ENCODE results near the gene PEAR1. TPM values are rescaled to one million over a fixed set of nuclear protein-coding genes. Genes with fewer than 3 reads are reported as not detected.
A peak's percentile ranks its signal among the peaks of the same experiment; 100 is the strongest.

PEAR1 gene
- total RNA-seq, 1 experiment from 2014 or later = 3.0 TPM

- H3K4me3 Mint-ChIP-seq (ENCODE audit: low read depth, unreplicated experiment) = peak within 1 kb of the TSS; percentile 58
- peaks cover 28% of the 10 kb centered on the region for H3K4me1 Mint-ChIP-seq (ENCODE audit: low read depth, unreplicated experiment)
- H3K27ac Mint-ChIP-seq (ENCODE audit: unreplicated experiment) = no peak within 1 kb of the TSS
- CTCF ChIA-PET = interaction anchor here (0.6 to 3.3 kb wide), 11 partner anchors 14 to 237 kb away, joined by 4 to 49 read pairs (median 8); partner anchors contain the start of genes ISG20L2 and METTL25B
- H3K9me3 Mint-ChIP-seq (ENCODE audit: low read depth, unreplicated experiment) = no peaks in the 10 kb centered on the region
- H3K27me3 Mint-ChIP-seq (ENCODE audit: unreplicated experiment) = peaks cover 96% of the 10 kb centered on the region
- peak; percentile 25 for DNase-seq
- intact Hi-C loops (cut with micrococcal nuclease; ENCODE audit: unreplicated experiment) = loop anchor here (1.0 to 2.0 kb wide), 2 partner anchors 64 to 134 kb away; no protein-coding TSS in a partner anchor
- H3K36me3 Mint-ChIP-seq (ENCODE audit: insufficient read depth, unreplicated experiment) = no peaks in the 10 kb centered on the region
- no peak for TF ChIP-seq CTCF (IDR thresholded peaks at IDR 0.05; ENCODE audit: unreplicated experiment)
- no TSS peak for BruUV-seq (replicated peaks)
Measured at GRCh38 chr1:156860628-156861423, 32.7 kb upstream of the PEAR1 start, which contains the start of gene NTRK1. Gene NTRK1 (plus strand): TSS chr1:156860865. CDS start chr1:156860935, 70 bp downstream.

- peaks cover 28% of the 10 kb centered on the region for H3K4me1 Mint-ChIP-seq (ENCODE audit: low read depth, unreplicated experiment)
- no peak for DNase-seq
- H3K9me3 Mint-ChIP-seq (ENCODE audit: low read depth, unreplicated experiment) = no peaks in the 10 kb centered on the region
- peaks cover 82% of the 10 kb centered on the region for H3K27me3 Mint-ChIP-seq (ENCODE audit: unreplicated experiment)
- H3K27ac Mint-ChIP-seq (ENCODE audit: unreplicated experiment) = no peak overlapping the region
- no peak for TF ChIP-seq CTCF (IDR thresholded peaks at IDR 0.05; ENCODE audit: unreplicated experiment)
- H3K4me3 Mint-ChIP-seq (ENCODE audit: low read depth, unreplicated experiment) = no peak overlapping the region
- intact Hi-C loops (cut with micrococcal nuclease; ENCODE audit: unreplicated experiment) = no loop called here
- no TSS peak for BruUV-seq (replicated peaks)
- CTCF ChIA-PET = interaction anchor here (0.6 to 0.7 kb wide), 2 partner anchors 18 to 167 kb away, joined by 4 to 5 read pairs; no protein-coding TSS in a partner anchor
- no peaks in the 10 kb centered on the region for H3K36me3 Mint-ChIP-seq (ENCODE audit: insufficient read depth, unreplicated experiment)
Measured at GRCh38 chr1:156862584-156862983, 30.9 kb upstream of the PEAR1 start.

GRCh38 chr1:156862997-156863599 is 30.4 kb upstream of the PEAR1 start:
- H3K4me1 Mint-ChIP-seq (ENCODE audit: low read depth, unreplicated experiment) = peaks cover 28% of the 10 kb centered on the region
- BruUV-seq (replicated peaks) = no TSS peak
- CTCF ChIA-PET = interaction anchor here (0.6 to 0.7 kb wide), 2 partner anchors 18 to 168 kb away, joined by 4 to 5 read pairs; no protein-coding TSS in a partner anchor
- H3K27ac Mint-ChIP-seq (ENCODE audit: unreplicated experiment) = no peak overlapping the region
- intact Hi-C loops (cut with micrococcal nuclease; ENCODE audit: unreplicated experiment) = no loop called here
- H3K9me3 Mint-ChIP-seq (ENCODE audit: low read depth, unreplicated experiment) = no peaks in the 10 kb centered on the region
- H3K27me3 Mint-ChIP-seq (ENCODE audit: unreplicated experiment) = peaks cover 81% of the 10 kb centered on the region
- no peak for DNase-seq
- no peak overlapping the region for H3K4me3 Mint-ChIP-seq (ENCODE audit: low read depth, unreplicated experiment)
- no peak for TF ChIP-seq CTCF (IDR thresholded peaks at IDR 0.05; ENCODE audit: unreplicated experiment)
- no peaks in the 10 kb centered on the region for H3K36me3 Mint-ChIP-seq (ENCODE audit: insufficient read depth, unreplicated experiment)

- no peaks in the 10 kb centered on the region for H3K36me3 Mint-ChIP-seq (ENCODE audit: insufficient read depth, unreplicated experiment)
- intact Hi-C loops (cut with micrococcal nuclease; ENCODE audit: unreplicated experiment) = no loop called here
- no peak for TF ChIP-seq CTCF (IDR thresholded peaks at IDR 0.05; ENCODE audit: unreplicated experiment)
- no peak overlapping the region for H3K4me3 Mint-ChIP-seq (ENCODE audit: low read depth, unreplicated experiment)
- no peaks in the 10 kb centered on the region for H3K9me3 Mint-ChIP-seq (ENCODE audit: low read depth, unreplicated experiment)
- peaks cover 81% of the 10 kb centered on the region for H3K27me3 Mint-ChIP-seq (ENCODE audit: unreplicated experiment)
- no TSS peak for BruUV-seq (replicated peaks)
- H3K27ac Mint-ChIP-seq (ENCODE audit: unreplicated experiment) = no peak overlapping the region
- CTCF ChIA-PET = interaction anchor here (1.2 kb wide), 1 partner anchor 50 kb away, joined by 3 read pairs; no protein-coding TSS in a partner anchor
- DNase-seq = no peak
- H3K4me1 Mint-ChIP-seq (ENCODE audit: low read depth, unreplicated experiment) = peaks cover 23% of the 10 kb centered on the region
Measured at GRCh38 chr1:156863631-156864030, 29.9 kb upstream of the PEAR1 start.
